Erythroblast (primary cell): Measurements from ENCODE around the gene SLC6A9.

Experiments used
- GATA1 ChIP-seq: IDR thresholded peaks from 2 replicates; pipeline ENCODE4 v1.6.1; 2011; ENCODE audit warnings: low read depth, mild to moderate bottlenecking, control low read depth, low read length, moderate library complexity
- POLR2A ChIP-seq: IDR thresholded peaks from 2 replicates; pipeline ENCODE4 v1.6.1; 2011; ENCODE audit warnings: mild to moderate bottlenecking, low read length

DNA sequence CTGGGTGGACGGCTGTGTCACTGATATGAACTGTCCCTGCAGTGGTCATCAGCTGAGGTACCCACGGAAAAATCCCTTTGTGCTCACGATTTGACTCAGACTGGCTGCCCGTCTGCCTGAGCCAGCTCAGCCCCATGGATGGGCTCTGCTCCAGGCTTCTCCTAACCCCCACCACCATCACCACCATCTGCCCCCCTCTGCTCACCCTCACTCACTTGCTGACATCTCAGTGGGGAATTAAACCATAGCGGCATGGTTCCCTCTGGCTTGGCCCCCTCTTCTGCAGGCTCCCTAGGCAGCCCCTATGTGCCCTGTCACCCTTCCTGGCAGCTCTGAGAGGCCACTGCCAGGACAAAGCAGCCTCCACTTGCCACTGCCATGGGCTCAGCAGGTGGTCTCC lies 17.3 kb downstream of the SLC6A9 start:
- no peak for TF ChIP-seq POLR2A
- no peak for TF ChIP-seq GATA1
